MM.1S (cell line): ENCODE results near the gene RPL39.

Experiments
- CTCF ChIP-seq: fragments of 300-600 bp; sonication (generic); IDR thresholded peaks from 2 replicates; pipeline ENCODE4 v1.5.1; 2016; ENCODE audit warnings: antibody characterized with exemption, low read length, mixed read lengths
- EZH2 ChIP-seq: fragments of 300-600 bp; sonication (generic); optimal IDR thresholded peaks from 2 replicates; pipeline ENCODE3; 2017; ENCODE audit warnings: low read depth, mild to moderate bottlenecking, antibody characterized with exemption, low read length, mixed read lengths
- EZH2phosphoT487 ChIP-seq: fragments of 300-600 bp; sonication (generic); IDR thresholded peaks from 2 replicates; pipeline ENCODE4 v1.6.1; 2018; ENCODE audit warnings: antibody characterized with exemption, low read length

DNA sequence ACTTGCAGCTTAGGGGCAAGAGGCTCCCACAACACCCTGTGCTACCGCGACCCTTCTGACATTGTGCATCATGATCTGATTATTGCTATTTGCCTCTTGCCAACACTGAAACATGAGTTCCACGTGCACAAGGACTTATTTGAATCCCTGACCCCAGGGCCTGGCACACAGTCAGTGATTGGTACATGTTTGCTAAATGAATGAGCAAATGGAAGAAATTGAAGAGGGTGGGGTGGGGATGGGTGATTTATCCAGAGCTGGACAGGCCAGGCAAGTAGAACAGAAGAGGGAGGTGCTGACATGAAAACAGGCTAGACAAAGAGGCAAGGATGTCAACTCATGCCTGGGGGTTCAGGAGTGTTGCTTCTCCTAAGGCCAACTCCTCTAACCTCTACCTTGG, 24.9 kb upstream of the RPL39 start:
- no peak for TF ChIP-seq CTCF
- TF ChIP-seq EZH2phosphoT487, result no peak
- TF ChIP-seq EZH2, result no peak
